ENCODE measurements around the gene EXD3. TPM values are rescaled to one million over a fixed set of nuclear protein-coding genes. Genes with fewer than 3 reads are reported as not detected.
A peak's percentile ranks its signal among the peaks of the same experiment; 100 is the strongest.
"Not testable (repeated sequence)": the region's sequence is repeated elsewhere in the genome, so short reads cannot be mapped to it uniquely, and the experiment has no call there.

EXD3 gene
- total and polyA plus RNA-seq, 2 experiments from 2014 or later, result 32.3 to 72.1 TPM

- no peaks in the 10 kb centered on the region for H3K4me1 ChIP-seq (ENCODE audit: low read depth)
- H3K27me3 ChIP-seq, result no peaks in the 10 kb centered on the region
- DNase-seq (ENCODE audit: low read depth in 1 of 2, low spot score in 1 of 2), result no peak
- H3K4me3 ChIP-seq, result no peak overlapping the region
- no peak for TF ChIP-seq CTCF (IDR thresholded peaks at IDR 0.05; ENCODE audit: low read depth, low read length)
- H3K9me3 ChIP-seq (ENCODE audit: low read depth), result no peaks in the 10 kb centered on the region
- H3K36me3 ChIP-seq, result peaks cover 14% of the 10 kb centered on the region
- no peak overlapping the region for H3K27ac ChIP-seq
Measured at GRCh38 chr9:137263506-137263905, 159.5 kb downstream of the EXD3 start.

GRCh38 chr9:137262909-137263285 lies 160.1 kb downstream of the EXD3 start:
- H3K27ac ChIP-seq, result no peak overlapping the region
- H3K4me3 ChIP-seq, result no peak overlapping the region
- no peaks in the 10 kb centered on the region for H3K9me3 ChIP-seq (ENCODE audit: low read depth)
- no peaks in the 10 kb centered on the region for H3K27me3 ChIP-seq
- no peak for TF ChIP-seq CTCF (IDR thresholded peaks at IDR 0.05; ENCODE audit: low read depth, low read length)
- no peaks in the 10 kb centered on the region for H3K4me1 ChIP-seq (ENCODE audit: low read depth)
- H3K36me3 ChIP-seq, result peaks cover 14% of the 10 kb centered on the region
- no peak for DNase-seq (ENCODE audit: low read depth in 1 of 2, low spot score in 1 of 2)

- not testable (repeated sequence) for H3K4me3 ChIP-seq; H3K27me3 ChIP-seq; H3K27ac ChIP-seq; H3K9me3 ChIP-seq (ENCODE audit: low read depth); H3K4me1 ChIP-seq (ENCODE audit: low read depth)
- peak; percentile 46 for TF ChIP-seq CTCF (IDR thresholded peaks at IDR 0.05; ENCODE audit: low read depth, low read length)
- H3K36me3 ChIP-seq, result peaks cover 14% of the 10 kb centered on the region
- DNase-seq (ENCODE audit: low read depth in 1 of 2, low spot score in 1 of 2), result peak in 1 of 2 donors; percentile 61
Measured at GRCh38 chr9:137262173-137262908, 160.6 kb downstream of the EXD3 start.

Other genes with a start within 250 kb of the EXD3 start
- 29.8 and 42.8 TPM in 2 replicates for gene ANAPC2, start 234.6 kb downstream of the EXD3 start, total RNA-seq
- gene ANAPC2, start 234.6 kb downstream of the EXD3 start, polyA plus RNA-seq, result 15.5 and 17.9 TPM in 2 replicates
- 64.5 and 90.3 TPM in 2 replicates for gene SSNA1, start 234.5 kb downstream of the EXD3 start, total RNA-seq
- gene SSNA1, start 234.5 kb downstream of the EXD3 start, polyA plus RNA-seq, result 77.9 and 110 TPM in 2 replicates
- gene TPRN, start 222.4 kb downstream of the EXD3 start, total RNA-seq, result 26.4 and 31.2 TPM in 2 replicates
- gene TPRN, start 222.4 kb downstream of the EXD3 start, polyA plus RNA-seq, result 34.7 and 44.8 TPM in 2 replicates
- gene TMEM203, start 217.5 kb downstream of the EXD3 start, total RNA-seq, result 44.7 and 50.0 TPM in 2 replicates
- gene TMEM203, start 217.5 kb downstream of the EXD3 start, polyA plus RNA-seq, result 86.6 and 99.2 TPM in 2 replicates
- gene NDOR1, start 217.5 kb downstream of the EXD3 start, total RNA-seq, result 13.1 and 17.5 TPM in 2 replicates
- 9.1 and 18.1 TPM in 2 replicates for gene NDOR1, start 217.5 kb downstream of the EXD3 start, polyA plus RNA-seq
- gene RNF208, start 200.9 kb downstream of the EXD3 start, total RNA-seq, result 19.3 and 23.1 TPM in 2 replicates
- 6.1 and 8.1 TPM in 2 replicates for gene RNF208, start 200.9 kb downstream of the EXD3 start, polyA plus RNA-seq
- 5.8 and 7.0 TPM in 2 replicates for gene CYSRT1, start 198.0 kb downstream of the EXD3 start, total RNA-seq
- gene CYSRT1, start 198.0 kb downstream of the EXD3 start, polyA plus RNA-seq, result 3.1 and 6.6 TPM in 2 replicates
- 0.32 TPM in 1 of 2 replicates, not detected in the other for gene RNF224, start 195.7 kb downstream of the EXD3 start, total RNA-seq
- 0.12 TPM in 1 of 2 replicates, not detected in the other for gene RNF224, start 195.7 kb downstream of the EXD3 start, polyA plus RNA-seq
- gene SLC34A3, start 192.3 kb downstream of the EXD3 start, total RNA-seq, result 0.25 TPM in 1 of 2 replicates, not detected in the other
- 0.24 TPM in 1 of 2 replicates, not detected in the other for gene SLC34A3, start 192.3 kb downstream of the EXD3 start, polyA plus RNA-seq
- 412 and 540 TPM in 2 replicates for gene TUBB4B, start 181.9 kb downstream of the EXD3 start, total RNA-seq
- 745 and 845 TPM in 2 replicates for gene TUBB4B, start 181.9 kb downstream of the EXD3 start, polyA plus RNA-seq
- gene STPG3, start 171.9 kb downstream of the EXD3 start, total RNA-seq, result 0.95 TPM in 1 of 2 replicates, not detected in the other
- 3.2 and 3.3 TPM in 2 replicates for gene STPG3, start 171.9 kb downstream of the EXD3 start, polyA plus RNA-seq
- 68.6 and 78.2 TPM in 2 replicates for gene NELFB, start 167.8 kb downstream of the EXD3 start, total RNA-seq
- gene NELFB, start 167.8 kb downstream of the EXD3 start, polyA plus RNA-seq, result 73.3 and 87.6 TPM in 2 replicates
- 36.7 and 51.4 TPM in 2 replicates for gene TOR4A, start 145.4 kb downstream of the EXD3 start, total RNA-seq
- 18.5 and 24.3 TPM in 2 replicates for gene TOR4A, start 145.4 kb downstream of the EXD3 start, polyA plus RNA-seq
- gene NRARP, start 120.9 kb downstream of the EXD3 start, total RNA-seq, result 8.8 and 16.5 TPM in 2 replicates
- gene NRARP, start 120.9 kb downstream of the EXD3 start, polyA plus RNA-seq, result 8.7 and 12.6 TPM in 2 replicates
- gene NOXA1, start 231 bp upstream of the EXD3 start, total RNA-seq, result 6.8 and 12.0 TPM in 2 replicates
- 8.1 and 14.9 TPM in 2 replicates for gene NOXA1, start 231 bp upstream of the EXD3 start, polyA plus RNA-seq
- gene ENTPD8, start 18.2 kb upstream of the EXD3 start, total RNA-seq, result 0.51 and 0.56 TPM in 2 replicates
- 0.15 and 1.7 TPM in 2 replicates for gene ENTPD8, start 18.2 kb upstream of the EXD3 start, polyA plus RNA-seq
- 75.6 and 107 TPM in 2 replicates for gene NSMF, start 36.2 kb upstream of the EXD3 start, total RNA-seq
- 73.0 and 113 TPM in 2 replicates for gene NSMF, start 36.2 kb upstream of the EXD3 start, polyA plus RNA-seq
- gene PNPLA7, start 127.2 kb upstream of the EXD3 start, total RNA-seq, result 1.1 and 3.6 TPM in 2 replicates
- 1.4 and 1.6 TPM in 2 replicates for gene PNPLA7, start 127.2 kb upstream of the EXD3 start, polyA plus RNA-seq
- 70.2 and 98.6 TPM in 2 replicates for gene MRPL41, start 128.7 kb upstream of the EXD3 start, total RNA-seq
- gene MRPL41, start 128.7 kb upstream of the EXD3 start, polyA plus RNA-seq, result 93.1 and 111 TPM in 2 replicates
- gene DPH7, start 155.8 kb upstream of the EXD3 start, total RNA-seq, result 57.3 and 65.6 TPM in 2 replicates
- gene DPH7, start 155.8 kb upstream of the EXD3 start, polyA plus RNA-seq, result 61.2 and 78.4 TPM in 2 replicates
- 30.6 and 35.3 TPM in 2 replicates for gene ZMYND19, start 167.3 kb upstream of the EXD3 start, total RNA-seq
- 48.1 and 49.0 TPM in 2 replicates for gene ZMYND19, start 167.3 kb upstream of the EXD3 start, polyA plus RNA-seq
- 53.0 and 82.9 TPM in 2 replicates for gene ARRDC1, start 182.5 kb upstream of the EXD3 start, total RNA-seq
- gene ARRDC1, start 182.5 kb upstream of the EXD3 start, polyA plus RNA-seq, result 73.9 and 91.8 TPM in 2 replicates
- 65.7 and 93.8 TPM in 2 replicates for gene EHMT1, start 195.8 kb upstream of the EXD3 start, total RNA-seq
- 55.5 and 60.3 TPM in 2 replicates for gene EHMT1, start 195.8 kb upstream of the EXD3 start, polyA plus RNA-seq

All from cardiac muscle cell (in vitro differentiated cells and primary cell).